Keratinocyte (primary cell): ENCODE results near the gene C6orf132.

Source experiments
- EZH2 ChIP-seq: IDR thresholded peaks from one replicate; pipeline ENCODE4 v1.6.1; 2012; ENCODE audit warnings: inconsistent platforms, mild to moderate bottlenecking, low read length, moderate library complexity
- TF ChIP-seq, protein P1 (sequence below), 3 experiments: IDR thresholded peaks in 1 of 3; conservative IDR thresholded peaks in 1 of 3; optimal IDR thresholded peaks in 1 of 3; 2 replicates in 2 of 3; 3 replicates in 1 of 3; pipeline versions ENCODE3 to v1.5.1; 2011; ENCODE audit warnings: low read length in 3 of 3, mild to moderate bottlenecking in 3 of 3, moderate library complexity in 2 of 3, control low read depth in 1 of 3, inconsistent platforms in 1 of 3; ENCODE audit not compliant: insufficient read depth in 2 of 3; ENCODE audit errors: extremely low read depth in 1 of 3

DNA sequence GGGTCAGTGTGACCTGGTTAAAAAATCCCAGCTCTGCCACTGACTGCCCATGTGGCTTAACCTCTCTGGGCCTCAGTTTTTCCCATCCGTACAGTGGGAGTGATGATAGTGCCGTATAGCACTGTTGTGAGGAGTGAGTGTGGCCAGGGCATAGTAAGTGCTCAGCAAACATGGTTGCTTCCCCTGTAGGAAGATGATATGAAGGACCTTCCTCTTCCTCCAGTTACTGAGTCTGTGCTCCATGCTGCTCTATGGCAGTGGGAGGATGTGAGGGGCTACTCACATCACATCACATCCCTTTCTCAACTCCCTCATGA, 13.1 kb downstream of the C6orf132 start:
- TF ChIP-seq, protein P1, sequence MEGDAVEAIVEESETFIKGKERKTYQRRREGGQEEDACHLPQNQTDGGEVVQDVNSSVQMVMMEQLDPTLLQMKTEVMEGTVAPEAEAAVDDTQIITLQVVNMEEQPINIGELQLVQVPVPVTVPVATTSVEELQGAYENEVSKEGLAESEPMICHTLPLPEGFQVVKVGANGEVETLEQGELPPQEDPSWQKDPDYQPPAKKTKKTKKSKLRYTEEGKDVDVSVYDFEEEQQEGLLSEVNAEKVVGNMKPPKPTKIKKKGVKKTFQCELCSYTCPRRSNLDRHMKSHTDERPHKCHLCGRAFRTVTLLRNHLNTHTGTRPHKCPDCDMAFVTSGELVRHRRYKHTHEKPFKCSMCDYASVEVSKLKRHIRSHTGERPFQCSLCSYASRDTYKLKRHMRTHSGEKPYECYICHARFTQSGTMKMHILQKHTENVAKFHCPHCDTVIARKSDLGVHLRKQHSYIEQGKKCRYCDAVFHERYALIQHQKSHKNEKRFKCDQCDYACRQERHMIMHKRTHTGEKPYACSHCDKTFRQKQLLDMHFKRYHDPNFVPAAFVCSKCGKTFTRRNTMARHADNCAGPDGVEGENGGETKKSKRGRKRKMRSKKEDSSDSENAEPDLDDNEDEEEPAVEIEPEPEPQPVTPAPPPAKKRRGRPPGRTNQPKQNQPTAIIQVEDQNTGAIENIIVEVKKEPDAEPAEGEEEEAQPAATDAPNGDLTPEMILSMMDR (optimal IDR thresholded peaks at IDR 0.05 in 1 of 3, IDR thresholded peaks at IDR 0.05 in 1 of 3, conservative IDR thresholded peaks at IDR 0.05 in 1 of 3; ENCODE audit: extremely low read depth in 1 of 3, insufficient read depth in 2 of 3, low read length in 3 of 3) = no peak
- no peak for TF ChIP-seq EZH2
